Measurements from ENCODE around the gene MIA3. TPM values are rescaled to one million over a fixed set of nuclear protein-coding genes. Genes with fewer than 3 reads are reported as not detected.

MIA3 gene
- total and polyA plus RNA-seq, 7 experiments from 2014 or later, result 48.0 to 112 (median 79.6) TPM

GRCh38 chr1:222713091-222713961 is 95.4 kb downstream of the MIA3 start:
- no peaks in the 10 kb centered on the region for H3K9me3 ChIP-seq (ENCODE audit: control insufficient read depth in 2 of 3, low read length in 3 of 3)
- H3K9me3 Mint-ChIP-seq, result peaks cover 0 to 4% (median 0%) of the 10 kb centered on the region in 11 donors
- DNase-seq, result peak; percentile 76 to 95 (median 93)

GRCh38 chr1:222716393-222716792 is 98.5 kb downstream of the MIA3 start:
- no peaks in the 10 kb centered on the region for H3K9me3 ChIP-seq (ENCODE audit: control insufficient read depth in 2 of 3, low read length in 3 of 3)
- DNase-seq (no peak), ATAC-seq (no peak)
- intact Hi-C loops (cut with micrococcal nuclease), result loop anchor here in 1 of 2 donors (10.0 kb wide), 1 partner anchor 1468 kb away; the partner anchor contains the start of gene DEGS1
- H3K27ac ChIP-seq (ENCODE audit: low read depth, low read length), result no peak overlapping the region
- H3K36me3 ChIP-seq (ENCODE audit: control insufficient read depth in 2 of 3, insufficient read depth in 3 of 3, low read length in 3 of 3), result peaks cover 4 to 42% (median 21%) of the 10 kb centered on the region in 3 experiments
- H3K27me3 ChIP-seq (ENCODE audit: control insufficient read depth in 2 of 2, insufficient read depth in 2 of 2, low read length in 2 of 2), result no peaks in the 10 kb centered on the region
- CTCF ChIA-PET, result interaction anchor here (0.7 kb wide), 1 partner anchor 642 kb away, joined by 3 read pairs; no protein-coding TSS in a partner anchor
- Mint-ChIP-seq H3K36me3 (peaks cover 16 to 33% (median 26%) of the 10 kb centered on the region in 5 donors), H3K4me1 (peaks cover 23 to 55% (median 46%) of the 10 kb centered on the region in 7 donors), H3K27ac (peak overlapping the region in 4 of 9 donors; percentile 27 to 75 (median 36)), H3K4me3 (peak overlapping the region in 1 of 10 donors; percentile 20), H3K27me3 (peaks cover 0 to 2% (median 0%) of the 10 kb centered on the region in 5 donors), H3K9me3 (peaks cover 0 to 4% (median 0%) of the 10 kb centered on the region in 11 donors)
- POLR2A ChIA-PET, result no interaction called here
- no peak overlapping the region for H3K4me3 ChIP-seq (ENCODE audit: low read length)
- peaks cover 0 to 9% of the 10 kb centered on the region in 2 donors for H3K4me1 ChIP-seq (ENCODE audit: control insufficient read depth in 2 of 2, insufficient read depth in 2 of 2, low read length in 2 of 2)

More at GRCh38 chr1:222713091-222713961, 95.4 kb downstream of the MIA3 start:
- ChIA-PET POLR2A (interaction anchor here (0.6 to 2.5 kb wide), 46 partner anchors 8 to 1721 kb away, joined by 3 to 45 read pairs (median 4); partner anchors contain the start of genes DUSP10, FBXO28, NVL and TAF1A), CTCF (interaction anchor here (0.6 to 1.9 kb wide), 10 partner anchors 8 to 1654 kb away, joined by 3 to 6 read pairs (median 3); no protein-coding TSS in a partner anchor)
- Histone ChIP-seq H3K4me1 (ENCODE audit: control insufficient read depth in 2 of 2, insufficient read depth in 2 of 2, low read length in 2 of 2) (peaks cover 11 to 21% of the 10 kb centered on the region in 2 donors), H3K36me3 (ENCODE audit: control insufficient read depth in 2 of 3, insufficient read depth in 3 of 3, low read length in 3 of 3) (peaks cover 0 to 26% (median 5%) of the 10 kb centered on the region in 3 experiments), H3K27ac (ENCODE audit: low read depth, low read length) (peak overlapping the region; percentile 100), H3K27me3 (ENCODE audit: control insufficient read depth in 2 of 2, insufficient read depth in 2 of 2, low read length in 2 of 2) (no peaks in the 10 kb centered on the region), H3K4me3 (ENCODE audit: low read length) (peak overlapping the region; percentile 99)
- intact Hi-C loops (cut with micrococcal nuclease), result loop anchor here (1.0 to 10.0 kb wide), 23 partner anchors 8 to 1909 kb away; partner anchors contain the start of genes CNIH4 (in 2 of the 2), DEGS1 (in 2 of the 2), DISP1 (in 2 of the 2) and TAF1A (in 2 of the 2)
- H3K27me3 Mint-ChIP-seq, result peaks cover 0 to 2% (median 0%) of the 10 kb centered on the region in 5 donors
- H3K36me3 Mint-ChIP-seq, result peaks cover 11 to 30% (median 19%) of the 10 kb centered on the region in 5 donors
- ATAC-seq, result peak; percentile 80
- peaks cover 37 to 69% (median 60%) of the 10 kb centered on the region in 7 donors for H3K4me1 Mint-ChIP-seq
- peak overlapping the region; percentile 92 to 100 (median 99) for H3K4me3 Mint-ChIP-seq
- peak overlapping the region; percentile 97 to 100 (median 99) for H3K27ac Mint-ChIP-seq

Other genes starting within 250 kb of the MIA3 start
- under 1 TPM; 0.17 to 0.98 (median 0.49) TPM for gene HHIPL2, start 70.0 kb upstream of the MIA3 start, total RNA-seq
- gene HHIPL2, start 70.0 kb upstream of the MIA3 start, polyA plus RNA-seq, result not detected
- 10 to 100 TPM in 2 of 5 experiments, 1 to 10 TPM in 3; 6.5 to 17.9 (median 9.3) TPM for gene TAF1A, start 28.2 kb upstream of the MIA3 start, total RNA-seq
- 1 to 10 TPM; 6.8 to 8.0 TPM for gene TAF1A, start 28.2 kb upstream of the MIA3 start, polyA plus RNA-seq
- 10 to 100 TPM; 32.4 to 63.3 (median 53.2) TPM for gene AIDA, start 94.4 kb downstream of the MIA3 start, total RNA-seq
- 10 to 100 TPM; 22.2 to 31.0 TPM for gene AIDA, start 94.4 kb downstream of the MIA3 start, polyA plus RNA-seq
- 10 to 100 TPM; 46.2 to 58.3 (median 49.9) TPM for gene BROX, start 94.5 kb downstream of the MIA3 start, total RNA-seq
- 10 to 100 TPM; 12.7 to 19.5 TPM for gene BROX, start 94.5 kb downstream of the MIA3 start, polyA plus RNA-seq
- not detected for gene FAM177B, start 119.1 kb downstream of the MIA3 start, total RNA-seq
- not detected for gene FAM177B, start 119.1 kb downstream of the MIA3 start, polyA plus RNA-seq
- 1 to 10 TPM; 1.7 to 4.6 (median 3.0) TPM for gene DISP1, start 196.9 kb downstream of the MIA3 start, total RNA-seq
- gene DISP1, start 196.9 kb downstream of the MIA3 start, polyA plus RNA-seq, result 1 to 10 TPM; 1.8 to 3.6 TPM